ENCODE data around the gene RC3H2.

RC3H2 gene

DNA sequence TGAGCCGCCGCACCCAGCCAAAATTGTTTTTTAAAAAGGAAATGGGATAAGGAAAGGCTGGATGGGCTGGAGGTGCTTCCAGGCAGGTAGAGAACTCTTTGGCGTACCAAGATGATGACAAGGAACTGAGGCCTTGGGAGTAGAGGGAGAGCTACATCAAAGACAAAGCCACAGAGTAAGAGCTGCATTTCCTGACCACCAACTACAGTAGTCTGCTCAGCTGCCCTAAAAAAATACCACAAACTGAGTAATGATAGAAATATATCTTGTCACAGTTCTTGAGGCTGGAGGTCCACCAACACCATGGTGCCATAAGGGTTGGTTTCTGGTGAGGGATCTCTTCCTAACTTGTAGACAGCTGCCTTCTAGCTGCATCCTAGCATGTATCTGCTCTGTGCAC lies 97.0 kb downstream of the RC3H2 start:
- DNase-seq (ENCODE audit: low spot score), result no peak

DNA sequence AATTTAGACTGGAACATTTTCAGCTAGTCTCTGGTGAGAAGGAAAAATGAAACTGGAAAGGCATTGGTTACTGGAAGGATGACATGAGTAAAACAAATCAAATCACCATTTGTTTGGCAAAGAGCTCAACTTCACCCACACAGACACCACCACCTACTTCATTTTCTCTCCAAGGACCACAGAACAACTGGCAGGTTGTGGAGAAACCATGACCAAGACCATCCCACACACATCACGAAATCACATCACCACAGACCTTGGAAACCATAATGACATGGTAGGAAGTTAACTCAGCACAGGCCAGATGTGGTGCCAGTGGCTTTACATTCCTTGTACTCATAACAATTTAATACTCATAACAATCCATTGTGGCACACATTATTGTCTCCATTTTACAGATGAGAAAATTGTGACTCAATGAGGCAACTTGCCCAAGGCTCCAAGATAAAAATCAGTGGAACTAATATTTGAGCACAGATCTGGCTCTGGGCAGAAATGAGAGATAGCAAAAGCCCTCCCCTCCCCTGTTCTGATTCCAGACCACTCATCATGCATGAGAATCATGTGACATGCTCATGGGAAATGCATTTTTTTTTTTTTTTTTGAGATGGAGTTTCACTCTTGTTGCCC lies 97.8 kb downstream of the RC3H2 start:
- DNase-seq (ENCODE audit: low spot score), result no peak

DNA sequence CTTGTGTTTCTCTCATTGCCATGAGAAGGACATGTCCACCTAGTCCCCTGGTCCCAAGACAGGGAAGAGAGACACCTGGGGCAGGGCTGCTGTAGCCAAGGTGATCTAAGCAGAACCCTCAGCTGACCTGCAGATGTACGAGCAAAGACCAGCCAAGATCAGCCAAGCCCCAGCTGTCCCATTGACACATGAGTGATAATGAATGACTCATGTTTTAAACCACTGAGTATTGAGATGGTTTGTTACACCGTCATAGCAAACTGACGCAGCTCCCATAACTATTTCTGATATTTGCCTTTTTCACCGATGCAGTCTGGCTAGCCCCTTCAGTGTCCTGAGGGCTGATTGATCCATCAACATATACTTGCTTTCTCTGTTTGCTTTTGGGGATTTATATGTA lies 98.5 kb downstream of the RC3H2 start:
- DNase-seq (ENCODE audit: low spot score), result no peak

DNA sequence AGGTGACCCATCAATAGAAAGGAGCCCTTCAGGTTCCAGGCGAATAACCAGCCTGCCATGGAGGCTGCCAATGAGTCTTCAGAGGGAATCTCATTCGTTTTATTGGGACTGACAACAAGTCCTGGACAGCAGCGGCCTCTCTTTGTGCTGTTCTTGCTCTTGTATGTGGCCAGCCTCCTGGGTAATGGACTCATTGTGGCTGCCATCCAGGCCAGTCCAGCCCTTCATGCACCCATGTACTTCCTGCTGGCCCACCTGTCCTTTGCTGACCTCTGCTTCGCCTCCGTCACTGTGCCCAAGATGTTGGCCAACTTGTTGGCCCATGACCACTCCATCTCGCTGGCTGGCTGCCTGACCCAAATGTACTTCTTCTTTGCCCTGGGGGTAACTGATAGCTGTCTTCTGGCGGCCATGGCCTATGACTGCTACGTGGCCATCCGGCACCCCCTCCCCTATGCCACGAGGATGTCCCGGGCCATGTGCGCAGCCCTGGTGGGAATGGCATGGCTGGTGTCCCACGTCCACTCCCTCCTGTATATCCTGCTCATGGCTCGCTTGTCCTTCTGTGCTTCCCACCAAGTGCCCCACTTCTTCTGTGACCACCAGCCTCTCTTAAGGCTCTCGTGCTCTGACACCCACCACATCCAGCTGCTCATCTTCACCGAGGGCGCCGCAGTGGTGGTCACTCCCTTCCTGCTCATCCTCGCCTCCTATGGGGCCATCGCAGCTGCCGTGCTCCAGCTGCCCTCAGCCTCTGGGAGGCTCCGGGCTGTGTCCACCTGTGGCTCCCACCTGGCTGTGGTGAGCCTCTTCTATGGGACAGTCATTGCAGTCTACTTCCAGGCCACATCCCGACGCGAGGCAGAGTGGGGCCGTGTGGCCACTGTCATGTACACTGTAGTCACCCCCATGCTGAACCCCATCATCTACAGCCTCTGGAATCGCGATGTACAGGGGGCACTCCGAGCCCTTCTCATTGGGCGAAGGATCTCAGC lies 104.8 kb downstream of the RC3H2 start, which contains the start of gene OR1K1:
OR1K1 (plus strand) TSS at position 58 of the 995 bp plus-strand sequence; CDS start at position 58, 0 bp downstream.
- no peak for DNase-seq (ENCODE audit: low spot score)

DNA sequence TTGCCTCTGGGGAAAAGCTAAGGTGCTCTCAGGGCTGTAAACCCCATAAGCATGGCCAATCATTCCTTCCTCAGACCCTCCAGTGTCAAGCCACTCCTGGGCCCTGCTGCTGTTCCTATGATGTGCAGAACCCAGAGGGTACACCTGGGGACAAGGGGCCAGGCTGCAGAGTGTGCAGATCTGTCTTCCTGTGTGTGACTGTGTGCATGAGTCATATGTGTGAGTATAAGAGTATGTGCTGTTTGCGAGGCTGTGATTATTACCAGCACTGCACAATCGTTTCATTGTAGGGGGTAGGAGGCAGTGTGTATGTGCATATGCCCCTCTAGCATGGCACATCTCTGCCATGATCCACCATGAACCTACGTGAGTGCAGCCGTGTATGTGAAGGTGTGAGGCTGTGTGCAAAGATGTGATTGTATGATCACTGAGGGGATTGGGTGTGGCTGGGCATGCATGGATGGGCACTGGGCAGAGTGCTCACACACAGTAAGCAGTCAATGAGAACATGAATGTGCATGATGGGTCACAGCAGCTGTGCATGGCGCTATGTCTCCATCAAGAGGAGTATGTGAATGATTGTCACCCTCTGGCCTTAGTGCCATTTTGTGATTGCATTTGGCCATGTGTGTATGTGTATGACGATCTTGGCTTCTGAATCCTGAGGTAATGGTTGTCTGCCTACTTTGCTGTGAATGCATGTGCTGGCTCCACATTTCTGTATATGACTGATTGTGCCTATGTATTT lies 107.7 kb downstream of the RC3H2 start:
- no peak for DNase-seq (ENCODE audit: low spot score)

All from CD4-positive, alpha-beta T cell treated with Interleukin-6 at 100 ng/mL for 8 hours (primary cell).